Measurements from ENCODE around the gene RBM47. TPM values are rescaled to one million over a fixed set of nuclear protein-coding genes. Genes with fewer than 3 reads are reported as not detected.
"Not testable (repeated sequence)": the region's sequence is repeated elsewhere in the genome, so short reads cannot be mapped to it uniquely, and the experiment has no call there.

The RBM47 gene
- total and polyA plus RNA-seq, 10 of the 15 experiments (the other 5 are each of a cell fraction or from before 2014, with no cell fraction given) = 7.9 to 45.0 (median 28.7) TPM

GRCh38 chr4:40554641-40555040 lies 75.0 kb downstream of the RBM47 start:
- WGBS (ENCODE audit: insufficient coverage, insufficient replicate concordance, low lambda C conversion rate, missing lambda C conversion rate) = over 99% methylated on average over 9 of the region's 12 CpGs
- ChIA-PET POLR2A (interaction anchor here (0.6 kb wide), 1 partner anchor 271 kb away, joined by 3 read pairs; no protein-coding TSS in a partner anchor), SMC1A (ENCODE audit: uncharacterized antibody, unreplicated experiment) (interaction anchor here (0.9 to 4.9 kb wide), 7 partner anchors 8 to 164 kb away, joined by 3 to 34 read pairs (median 3); no protein-coding TSS in a partner anchor), CTCF (interaction anchor here (1.1 to 6.2 kb wide), 2 partner anchors 118 to 165 kb away, joined by 3 to 46 read pairs; no protein-coding TSS in a partner anchor), RAD21 (ENCODE audit: unreplicated experiment) (interaction anchor here (0.5 to 2.0 kb wide), 6 partner anchors 9 to 165 kb away, joined by 3 to 11 read pairs (median 4); no protein-coding TSS in a partner anchor)
- in situ Hi-C loops (cut with MboI) (loop anchor here (5.0 kb wide), 1 partner anchor 168 kb away; no protein-coding TSS in a partner anchor), intact Hi-C loops (cut with micrococcal nuclease; ENCODE audit: unreplicated experiment) (loop anchor here (5.0 kb wide), 2 partner anchors 118 to 497 kb away; partner anchors contain the start of gene N4BP2)
- DNase-seq (ENCODE audit: low read depth, low spot score); H4K20me1 ChIP-seq (ENCODE audit: control insufficient read depth, insufficient read depth); H3K9ac ChIP-seq (ENCODE audit: control insufficient read depth, insufficient read depth, low read length); H3K36me3 ChIP-seq (ENCODE audit: control insufficient read depth in 2 of 2, insufficient read depth in 2 of 2, low read length in 1 of 2); ATAC-seq; H3K4me3 ChIP-seq; H3K9me3 ChIP-seq (replicated peaks; ENCODE audit: control insufficient read depth, insufficient read depth, low read length); BruUV-seq (replicated peaks); H3K27me3 ChIP-seq (replicated peaks in 1 of 2; ENCODE audit: control insufficient read depth in 2 of 2, insufficient read depth in 2 of 2, low read length in 1 of 2); FAIRE-seq; H3K27ac ChIP-seq (ENCODE audit: control insufficient read depth, insufficient read depth); H3K4me2 ChIP-seq (ENCODE audit: control insufficient read depth, insufficient read depth); H2AFZ ChIP-seq (ENCODE audit: control insufficient read depth, low read depth, low read length): not testable (repeated sequence)
- H3K79me2 ChIP-seq (ENCODE audit: control insufficient read depth, insufficient read depth, low read length) = peaks cover 56% of the 10 kb centered on the region
- peaks cover 25% of the 10 kb centered on the region for H3K4me1 ChIP-seq (ENCODE audit: control insufficient read depth, insufficient read depth, low read length)

- ATAC-seq (no peak), FAIRE-seq (peak; percentile 81), DNase-seq (ENCODE audit: low read depth, low spot score) (no peak)
- no peaks in the 10 kb centered on the region for H3K9me3 ChIP-seq (replicated peaks; ENCODE audit: control insufficient read depth, insufficient read depth, low read length)
- peaks cover 18% of the 10 kb centered on the region; the same call in 1 of the 2 replicates for H3K4me1 ChIP-seq (ENCODE audit: control insufficient read depth, insufficient read depth, low read length)
- no peak overlapping the region for H3K9ac ChIP-seq (ENCODE audit: control insufficient read depth, insufficient read depth, low read length)
- H3K27me3 ChIP-seq (replicated peaks in 1 of 2; ENCODE audit: control insufficient read depth in 2 of 2, insufficient read depth in 2 of 2, low read length in 1 of 2) = no peaks in the 10 kb centered on the region
- H2AFZ ChIP-seq (ENCODE audit: control insufficient read depth, low read depth, low read length) = no peak overlapping the region
- TSS peak; percentile 22 for BruUV-seq (replicated peaks)
- H4K20me1 ChIP-seq (ENCODE audit: control insufficient read depth, insufficient read depth) = no peaks in the 10 kb centered on the region
- ChIA-PET RAD21 (ENCODE audit: unreplicated experiment) (interaction anchor here (0.6 to 2.0 kb wide), 7 partner anchors 12 to 165 kb away, joined by 3 to 11 read pairs (median 4); no protein-coding TSS in a partner anchor), SMC1A (ENCODE audit: uncharacterized antibody, unreplicated experiment) (interaction anchor here (0.6 to 4.9 kb wide), 6 partner anchors 11 to 165 kb away, joined by 3 to 34 read pairs (median 4); no protein-coding TSS in a partner anchor), POLR2A (interaction anchor here (0.6 to 1.2 kb wide), 2 partner anchors 10 to 271 kb away, joined by 3 to 4 read pairs; no protein-coding TSS in a partner anchor), CTCF (interaction anchor here (0.6 to 6.2 kb wide), 6 partner anchors 21 to 966 kb away, joined by 3 to 46 read pairs (median 3); no protein-coding TSS in a partner anchor)
- no peak overlapping the region for H3K4me2 ChIP-seq (ENCODE audit: control insufficient read depth, insufficient read depth)
- intact Hi-C loops (cut with micrococcal nuclease; ENCODE audit: unreplicated experiment) = loop anchor here (5.0 kb wide), 2 partner anchors 118 to 497 kb away; partner anchors contain the start of gene N4BP2
- H3K4me3 ChIP-seq = no peak overlapping the region
- H3K36me3 ChIP-seq (ENCODE audit: control insufficient read depth in 2 of 2, insufficient read depth in 2 of 2, low read length in 1 of 2) = peaks cover 3 to 4% of the 10 kb centered on the region in 2 experiments; a peak in 1 of 4 replicates
- in situ Hi-C loops (cut with MboI) = no loop called here
- 52% methylated on average over 10 of the region's 10 CpGs for WGBS (ENCODE audit: insufficient coverage, insufficient replicate concordance, low lambda C conversion rate, missing lambda C conversion rate)
- no peak overlapping the region for H3K27ac ChIP-seq (ENCODE audit: control insufficient read depth, insufficient read depth)
- peaks cover 52% of the 10 kb centered on the region for H3K79me2 ChIP-seq (ENCODE audit: control insufficient read depth, insufficient read depth, low read length)
- TF ChIP-seq SMAD5 (IDR thresholded peaks at IDR 0.05; ENCODE audit: low read depth) = no peak
- TF ChIP-seq CREM (IDR thresholded peaks at IDR 0.05; ENCODE audit: low read depth) = peak; percentile 34; the same call in 1 of the 2 replicates
- 0 out of 4 replicates have a peak, but pooled peaks of 1 of the 2 experiments have one; percentile 10 for TF ChIP-seq IKZF2 (IDR thresholded peaks at IDR 0.05)
- no peak for TF ChIP-seq REST (IDR thresholded peaks at IDR 0.05; ENCODE audit: low read depth, low read length)
- no peak for TF ChIP-seq E4F1 (IDR thresholded peaks at IDR 0.05; ENCODE audit: borderline replicate concordance, partially characterized antibody)
- no peak for TF ChIP-seq ZZZ3 (IDR thresholded peaks at IDR 0.05; ENCODE audit: control insufficient read depth, insufficient read length, low read depth)
- TF ChIP-seq SREBF2 (IDR thresholded peaks at IDR 0.05; ENCODE audit: low read length) = no peak
- TF ChIP-seq ZNF24 (IDR thresholded peaks at IDR 0.05) = no peak
- no peak for TF ChIP-seq HCFC1 (IDR thresholded peaks at IDR 0.05; ENCODE audit: low read length)
- TF ChIP-seq SPI1 (IDR thresholded peaks at IDR 0.05; ENCODE audit: borderline replicate concordance, insufficient read depth, low read depth, low read length) = peak; percentile 7; the same call in 1 of the 2 replicates
Measured at GRCh38 chr4:40553995-40554394, 75.7 kb downstream of the RBM47 start.

Measured in GM12878 (cell line).